ENCODE data around the gene SCN4B. TPM values are rescaled to one million over a fixed set of nuclear protein-coding genes. Genes with fewer than 3 reads are reported as not detected.

SCN4B gene
- total RNA-seq, 4 donors from 2014 or later, result 2.7 to 5.8 (median 3.8) TPM

DNA sequence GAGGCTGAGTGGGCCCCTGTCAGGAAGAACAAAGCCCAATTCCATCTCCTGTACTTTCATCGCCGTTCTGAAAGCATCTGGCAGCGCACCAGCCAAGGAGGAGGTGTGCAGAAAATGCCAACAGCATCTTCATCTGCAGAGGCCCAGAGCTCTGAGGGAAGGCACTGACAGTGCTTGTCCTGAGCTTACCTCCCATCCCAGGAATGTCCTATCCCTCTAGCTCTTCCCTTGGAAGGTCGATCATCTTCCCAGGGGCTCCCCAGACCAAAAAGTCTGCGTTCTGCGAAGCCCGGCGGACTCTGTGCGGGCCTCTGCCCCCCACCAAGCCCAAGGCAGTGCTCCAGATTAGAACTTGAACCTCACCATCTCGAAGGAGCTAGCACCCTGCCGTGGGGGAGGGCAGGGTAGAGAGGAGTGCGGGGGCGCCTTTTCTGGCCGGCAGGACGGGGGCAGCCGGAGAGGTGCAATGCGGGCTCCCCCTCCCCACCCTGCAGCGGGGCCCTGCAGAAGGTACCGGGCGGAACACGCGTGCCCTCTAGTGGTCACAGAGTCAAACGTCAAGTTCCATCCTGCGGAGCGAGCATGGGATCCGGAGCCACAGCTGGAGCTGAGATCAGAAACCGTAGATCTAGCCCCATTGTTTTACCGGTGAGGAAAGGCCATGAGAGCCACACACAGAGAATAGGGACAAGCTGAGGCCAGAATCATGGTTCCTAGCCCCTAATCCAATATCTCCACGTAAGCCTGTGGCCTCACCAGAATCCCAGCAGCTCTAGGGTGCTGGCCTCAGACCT lies 18.8 kb upstream of the SCN4B start:
- H3K27ac ChIP-seq, result no peak overlapping the region
- H3K4me1 ChIP-seq, result peaks cover 0 to 34% (median 15%) of the 10 kb centered on the region in 3 donors
- peaks cover 0 to 10% of the 10 kb centered on the region in 2 donors for H3K36me3 ChIP-seq
- no peaks in the 10 kb centered on the region for H3K9me3 ChIP-seq
- 20% methylated on average over 1 of the region's 29 CpGs; no CpG with 5 or more reads in 1 of the 2 donors for WGBS, 2 donors (ENCODE audit: low coverage in 1 of 2)
- H3K27me3 ChIP-seq, result peaks cover 13% of the 10 kb centered on the region
- peak; percentile 53 for ATAC-seq
- no peak overlapping the region for H3K4me3 ChIP-seq
- TF ChIP-seq, protein P1, sequence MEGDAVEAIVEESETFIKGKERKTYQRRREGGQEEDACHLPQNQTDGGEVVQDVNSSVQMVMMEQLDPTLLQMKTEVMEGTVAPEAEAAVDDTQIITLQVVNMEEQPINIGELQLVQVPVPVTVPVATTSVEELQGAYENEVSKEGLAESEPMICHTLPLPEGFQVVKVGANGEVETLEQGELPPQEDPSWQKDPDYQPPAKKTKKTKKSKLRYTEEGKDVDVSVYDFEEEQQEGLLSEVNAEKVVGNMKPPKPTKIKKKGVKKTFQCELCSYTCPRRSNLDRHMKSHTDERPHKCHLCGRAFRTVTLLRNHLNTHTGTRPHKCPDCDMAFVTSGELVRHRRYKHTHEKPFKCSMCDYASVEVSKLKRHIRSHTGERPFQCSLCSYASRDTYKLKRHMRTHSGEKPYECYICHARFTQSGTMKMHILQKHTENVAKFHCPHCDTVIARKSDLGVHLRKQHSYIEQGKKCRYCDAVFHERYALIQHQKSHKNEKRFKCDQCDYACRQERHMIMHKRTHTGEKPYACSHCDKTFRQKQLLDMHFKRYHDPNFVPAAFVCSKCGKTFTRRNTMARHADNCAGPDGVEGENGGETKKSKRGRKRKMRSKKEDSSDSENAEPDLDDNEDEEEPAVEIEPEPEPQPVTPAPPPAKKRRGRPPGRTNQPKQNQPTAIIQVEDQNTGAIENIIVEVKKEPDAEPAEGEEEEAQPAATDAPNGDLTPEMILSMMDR (IDR thresholded peaks at IDR 0.05), result peak in 3 of 4 experiments; percentile 84 to 93 (median 85)
- no peak for TF ChIP-seq POLR2AphosphoS5 (IDR thresholded peaks at IDR 0.05)

DNA sequence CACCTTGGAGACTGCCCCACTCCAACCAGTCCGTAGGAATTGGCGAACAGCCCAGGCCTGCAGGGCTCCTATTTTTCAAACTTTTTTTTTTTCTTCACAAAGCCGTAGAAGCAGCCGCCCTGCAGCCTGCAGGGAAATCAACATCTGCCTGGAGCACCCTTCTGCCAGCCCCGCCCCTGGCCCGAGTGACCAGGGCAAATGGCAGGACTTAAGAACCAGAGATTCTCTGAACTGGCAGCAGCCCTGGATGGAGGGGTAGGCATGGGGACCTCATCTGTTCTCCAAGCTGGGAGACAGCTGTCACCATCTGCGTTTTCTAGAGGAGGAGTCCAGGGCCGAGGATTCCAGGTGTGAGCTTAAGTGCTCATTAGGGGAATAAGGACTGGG lies 18.3 kb upstream of the SCN4B start:
- peaks cover 0 to 14% of the 10 kb centered on the region in 2 donors for H3K36me3 ChIP-seq
- 47 to 48% methylated on average over 2 to 4 of the region's 8 CpGs for WGBS, 2 donors (ENCODE audit: low coverage in 1 of 2)
- no peak for ATAC-seq
- H3K9me3 ChIP-seq, result no peaks in the 10 kb centered on the region
- TF ChIP-seq POLR2AphosphoS5 (IDR thresholded peaks at IDR 0.05) (no peak), EP300 (IDR thresholded peaks at IDR 0.05) (no peak), POLR2A (IDR thresholded peaks at IDR 0.05) (no peak)
- TF ChIP-seq, protein P1 (IDR thresholded peaks at IDR 0.05), result no peak
- H3K4me1 ChIP-seq, result peaks cover 0 to 28% (median 15%) of the 10 kb centered on the region in 3 donors
- peaks cover 13% of the 10 kb centered on the region for H3K27me3 ChIP-seq
- no peak overlapping the region for H3K4me3 ChIP-seq
- H3K27ac ChIP-seq, result no peak overlapping the region

DNA sequence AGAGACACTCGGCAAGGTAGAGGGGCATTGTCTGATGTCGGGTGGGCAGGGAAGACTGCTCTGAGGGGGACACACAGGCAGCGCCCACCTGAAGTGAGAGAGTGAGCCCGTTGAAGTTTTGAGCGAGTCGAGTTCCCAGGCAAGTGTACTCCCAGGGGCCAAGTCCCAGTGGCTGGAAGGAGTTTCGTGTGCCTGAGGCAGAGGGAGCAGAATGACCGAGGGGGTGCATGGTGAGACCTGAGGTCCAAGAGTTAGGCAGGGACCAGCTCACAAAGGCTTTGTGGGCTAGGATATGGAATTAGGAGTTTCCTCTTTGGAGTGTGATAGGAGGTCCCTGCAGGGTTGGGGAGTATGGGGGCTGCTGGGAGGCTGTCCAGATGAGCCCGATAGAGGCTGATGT lies 17.6 kb upstream of the SCN4B start:
- H3K27ac ChIP-seq, result no peak overlapping the region
- no peaks in the 10 kb centered on the region for H3K9me3 ChIP-seq
- H3K4me1 ChIP-seq, result peaks cover 0 to 22% (median 11%) of the 10 kb centered on the region in 3 donors
- H3K4me3 ChIP-seq, result no peak overlapping the region
- peaks cover 0 to 14% of the 10 kb centered on the region in 2 donors for H3K36me3 ChIP-seq
- 77 to 88% methylated on average over 4 to 9 of the region's 9 CpGs for WGBS, 2 donors (ENCODE audit: low coverage in 1 of 2)
- H3K27me3 ChIP-seq, result peaks cover 13% of the 10 kb centered on the region
- no peak for ATAC-seq
- no peak for TF ChIP-seq EP300 (IDR thresholded peaks at IDR 0.05)
- TF ChIP-seq, protein P1 (IDR thresholded peaks at IDR 0.05), result no peak
- TF ChIP-seq POLR2A (IDR thresholded peaks at IDR 0.05), result no peak
- TF ChIP-seq POLR2AphosphoS5 (IDR thresholded peaks at IDR 0.05), result no peak

DNA sequence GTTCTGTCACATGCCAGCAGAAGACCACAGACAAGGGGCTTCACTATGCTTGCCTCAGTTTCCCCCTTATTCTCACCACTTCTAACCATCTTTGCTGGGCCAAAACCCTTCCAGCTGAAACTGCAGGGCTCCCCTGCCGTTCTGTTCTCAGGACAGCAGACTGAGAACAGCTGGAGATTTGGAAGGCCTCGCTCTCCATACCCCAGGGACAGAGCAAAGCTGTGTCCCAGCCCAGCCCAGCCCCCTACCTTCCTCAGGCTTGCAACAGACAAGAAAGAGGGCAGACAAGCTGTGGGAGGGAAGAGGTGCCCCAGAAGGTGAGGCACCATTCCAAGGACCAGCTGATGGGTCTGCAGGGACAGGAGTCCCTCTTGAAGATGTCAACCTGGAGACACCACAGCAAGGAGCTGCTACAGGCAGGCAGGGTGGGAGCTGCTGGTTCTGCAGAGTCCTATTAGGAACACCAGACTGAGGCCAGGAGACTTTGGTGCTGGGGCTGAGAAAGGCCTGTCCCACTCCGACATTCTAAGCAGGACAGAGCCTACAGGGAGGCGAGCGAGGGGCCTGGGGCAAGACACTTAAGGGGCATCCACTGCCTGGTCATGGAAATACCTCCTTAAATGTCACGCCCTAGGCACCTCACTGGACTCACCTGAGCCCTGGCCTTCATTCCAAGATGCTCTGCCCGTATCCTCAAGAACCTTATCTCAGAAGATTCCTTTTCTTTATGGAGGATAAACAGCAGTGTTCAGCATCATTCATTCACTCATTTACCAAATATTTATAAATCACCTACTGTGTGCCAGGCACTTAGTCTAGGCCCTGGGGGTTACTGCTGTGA lies 16.9 kb upstream of the SCN4B start:
- peaks cover 0 to 15% (median 10%) of the 10 kb centered on the region in 3 donors for H3K4me1 ChIP-seq
- WGBS, 2 donors (ENCODE audit: low coverage in 1 of 2), result 88 to 100% methylated on average over 2 to 3 of the region's 7 CpGs
- TF ChIP-seq POLR2A (IDR thresholded peaks at IDR 0.05) (no peak), POLR2AphosphoS5 (IDR thresholded peaks at IDR 0.05) (no peak), EP300 (IDR thresholded peaks at IDR 0.05) (no peak)
- TF ChIP-seq, protein P1 (IDR thresholded peaks at IDR 0.05), result no peak
- H3K9me3 ChIP-seq, result no peaks in the 10 kb centered on the region
- no peak overlapping the region for H3K27ac ChIP-seq
- peaks cover 20% of the 10 kb centered on the region for H3K27me3 ChIP-seq
- no peak overlapping the region for H3K4me3 ChIP-seq
- ATAC-seq, result no peak
- H3K36me3 ChIP-seq, result peaks cover 0 to 14% of the 10 kb centered on the region in 2 donors

Measured in gastroesophageal sphincter (tissue), 4 donors.